Stomach (tissue), 9 donors: Measurements from ENCODE around the gene KCNA5. TPM values are rescaled to one million over a fixed set of nuclear protein-coding genes. Genes with fewer than 3 reads are reported as not detected.

Source experiments
- DNase-seq, 2 donors: peaks; one replicate each; pipeline versions ENCODE4 v3.0.0 to v3.0.0-alpha.2; 2013 to 2019
- H3K27ac ChIP-seq, 5 donors: fragments of 200-600 bp in 4 of 5; sonication (generic) in 4 of 5; one replicate each; pipeline ENCODE4 v1.5.1; 2013 to 2019; ENCODE audit warnings: mild to moderate bottlenecking in 1 of 5, moderate library complexity in 1 of 5
- H3K27me3 ChIP-seq, 3 donors: fragments of 200-600 bp; sonication (generic); one replicate each; pipeline ENCODE4 v1.5.1; 2017 to 2019; ENCODE audit warnings: mixed run types in 1 of 3
- H3K36me3 ChIP-seq, 4 donors: fragments of 200-600 bp; sonication (generic); 1 replicate in 3 of 4; 2 replicates in 1 of 4; pipeline ENCODE4 v1.5.1; 2016 to 2019
- H3K4me1 ChIP-seq, 4 donors: fragments of 200-600 bp; sonication (generic); one replicate each; pipeline ENCODE4 v1.5.1; 2016 to 2019
- H3K4me3 ChIP-seq, 4 donors: fragments of 200-600 bp; sonication (generic) in 3 of 4; one replicate each; pipeline ENCODE4 v1.5.1; 2016 to 2019; ENCODE audit warnings: mild to moderate bottlenecking in 1 of 4
- H3K9me3 ChIP-seq, 4 donors: fragments of 200-600 bp; sonication (generic); one replicate each; pipeline ENCODE4 v1.5.1; 2016 to 2019
- CTCF ChIP-seq, 7 experiments: fragments of 450-650 bp in 4 of 7; fragments of 200-600 bp in 3 of 7; sonication (generic) in 3 of 7; IDR thresholded peaks; one replicate each; pipeline ENCODE4 v1.5.1; 2016 to 2019; ENCODE audit warnings: antibody characterized with exemption in 7 of 7, control low read depth in 2 of 7, mild to moderate bottlenecking in 1 of 7
- EP300 ChIP-seq: sonication (generic); formaldehyde crosslinking; IDR thresholded peaks from one replicate; pipeline ENCODE4 v1.6.1; 2017; ENCODE audit warnings: antibody characterized with exemption
- POLR2A ChIP-seq, 4 donors: fragments of 450-650 bp; IDR thresholded peaks; one replicate each; pipeline ENCODE4 v1.6.1; 2016; ENCODE audit warnings: antibody characterized with exemption in 4 of 4, control low read depth in 2 of 4, mild to moderate bottlenecking in 1 of 4, moderate library complexity in 1 of 4
- POLR2AphosphoS5 ChIP-seq, 3 donors: sonication (generic); formaldehyde crosslinking; IDR thresholded peaks; one replicate each; pipeline ENCODE4 v1.6.1; 2016; ENCODE audit warnings: antibody characterized with exemption in 3 of 3
- WGBS, 5 donors: extraction: QIAGEN DNeasy Blood & Tissue Kit in 3 of 5; methylation state at CpG; one replicate each; pipeline versions ENCODE4 v1.1.5 to v1.1.7; 2013 to 2018; 5-methylcytosine and 5-hydroxymethylcytosine counted together
- intact Hi-C: fragments of 100-400 bp; cut with DNase I; formaldehyde crosslinking; loops from one replicate; pipeline ENCODE4 v1.15.1; 2023; ENCODE audit warnings: low total_unique reads
- polyA plus RNA-seq, 3 donors: library from polyadenylated mRNA; stranded (reverse); fragments of 200-250 nt; gene quantifications; one replicate each; pipeline ENCODE4 v1.2.3, GENCODE V29; 2013
- total RNA-seq, 5 donors: library from RNA; depleted of rRNA; stranded (reverse); fragments of >200 nt; gene quantifications; one replicate each; pipeline versions ENCODE4 v1.1.0 to v1.2.3, GENCODE V29; 2014 to 2016
- donor health status: healthy with polysubstance abuse.
- donor health status: Bipolar disorder and iron deficiency.
- donor health status: healthy.

KCNA5 gene
- total and polyA plus RNA-seq, 8 donors: 0.58 to 6.5 (median 3.5) TPM; not detected in 3

- Histone ChIP-seq H3K4me1 (no peaks in the 10 kb centered on the region), H3K27me3 (peaks cover 0 to 15% (median 0%) of the 10 kb centered on the region in 3 donors), H3K9me3 (no peaks in the 10 kb centered on the region), H3K27ac (no peak overlapping the region), H3K4me3 (no peak overlapping the region), H3K36me3 (no peaks in the 10 kb centered on the region)
- intact Hi-C loops: loop anchor here (5.0 kb wide), 1 partner anchor 66 kb away; no protein-coding TSS in a partner anchor
- TF ChIP-seq POLR2A (IDR thresholded peaks at IDR 0.05) (no peak), POLR2AphosphoS5 (IDR thresholded peaks at IDR 0.05) (no peak), EP300 (no peak), CTCF (IDR thresholded peaks at IDR 0.05) (no peak)
- 64 to 75% (median 69%) methylated on average over 16 to 18 of the region's 18 CpGs for WGBS, 5 donors
- DNase-seq: peak in 1 of 2 donors; percentile 38
Observed at GRCh38 chr12:5088586-5089264, 45.0 kb downstream of the KCNA5 start.

GRCh38 chr12:5094551-5094950 lies 50.9 kb downstream of the KCNA5 start:
- 54 to 71% (median 56%) methylated on average over 1 of the region's 1 CpG for WGBS, 5 donors
- Histone ChIP-seq H3K27ac (no peak overlapping the region), H3K27me3 (peaks cover 0 to 47% (median 4%) of the 10 kb centered on the region in 3 donors), H3K4me3 (no peak overlapping the region), H3K9me3 (no peaks in the 10 kb centered on the region), H3K4me1 (no peaks in the 10 kb centered on the region), H3K36me3 (no peaks in the 10 kb centered on the region)
- no peak for DNase-seq
- TF ChIP-seq EP300 (no peak), POLR2A (IDR thresholded peaks at IDR 0.05) (no peak), CTCF (IDR thresholded peaks at IDR 0.05) (no peak), POLR2AphosphoS5 (IDR thresholded peaks at IDR 0.05) (no peak)
- intact Hi-C loops: no loop called here

- TF ChIP-seq CTCF (IDR thresholded peaks at IDR 0.05): no peak
- no peak for TF ChIP-seq POLR2AphosphoS5 (IDR thresholded peaks at IDR 0.05)
- TF ChIP-seq POLR2A (IDR thresholded peaks at IDR 0.05): no peak
- TF ChIP-seq EP300: no peak
- 80 to 86% (median 82%) methylated on average over 3 of the region's 3 CpGs for WGBS, 5 donors
Observed at GRCh38 chr12:5094986-5095385, 51.3 kb downstream of the KCNA5 start.

More at GRCh38 chr12:5094986-5095385, 51.3 kb downstream of the KCNA5 start:
- H3K36me3 ChIP-seq: no peaks in the 10 kb centered on the region
- no peaks in the 10 kb centered on the region for H3K9me3 ChIP-seq
- H3K27ac ChIP-seq: no peak overlapping the region
- no peaks in the 10 kb centered on the region for H3K4me1 ChIP-seq
- H3K27me3 ChIP-seq: peaks cover 0 to 47% (median 4%) of the 10 kb centered on the region in 3 donors
- no peak for DNase-seq
- H3K4me3 ChIP-seq: no peak overlapping the region
- intact Hi-C loops: no loop called here

Other genes with a start within 250 kb of the KCNA5 start
- 1 to 10 TPM in 2 of 5 donors, under 1 TPM in 1, not detected in 2; 0.58 to 5.4 (median 3.3) TPM for gene KCNA1, start 134.0 kb upstream of the KCNA5 start, total RNA-seq
- gene KCNA1, start 134.0 kb upstream of the KCNA5 start, polyA plus RNA-seq: under 1 TPM in 1 of 3 donors, not detected in 2; 0.15 TPM